Right lobe of liver (tissue), 4 donors: ENCODE data around the gene OPA1.

Source experiments
- CTCF ChIP-seq, 4 donors: fragments of 200-600 bp in 3 of 4; fragments of 450-650 bp in 1 of 4; IDR thresholded peaks; one replicate each; pipeline versions ENCODE4 v1.5.1 to v1.8.0; 2016 to 2022; ENCODE audit warnings: antibody characterized with exemption in 4 of 4, mild to moderate bottlenecking in 2 of 4
- POLR2A ChIP-seq: fragments of 450-650 bp; IDR thresholded peaks from one replicate; pipeline ENCODE4 v1.6.1; 2017; ENCODE audit warnings: antibody characterized with exemption, mild to moderate bottlenecking
- donor health status: DM: no; HTN: no; CAD: no.
- donor health status: DM: no; HTN: no; CAD: no.
- donor health status: DM: no; HTN: yes; CAD: no.

GRCh38 chr3:193732391-193732790 lies 139.4 kb downstream of the OPA1 start:
- TF ChIP-seq CTCF (IDR thresholded peaks at IDR 0.05) (no peak), POLR2A (peak; percentile 42)
